Anterior cingulate cortex (tissue), 58 donors: ENCODE results near the gene PHF19.
A peak's percentile ranks its signal among the peaks of the same experiment; 100 is the strongest.

Source experiments
- DNase-seq, 58 donors: peaks; one replicate each; lab custom pipeline; 2025; lab: John Stamatoyannopoulos, UW

The PHF19 gene

DNA sequence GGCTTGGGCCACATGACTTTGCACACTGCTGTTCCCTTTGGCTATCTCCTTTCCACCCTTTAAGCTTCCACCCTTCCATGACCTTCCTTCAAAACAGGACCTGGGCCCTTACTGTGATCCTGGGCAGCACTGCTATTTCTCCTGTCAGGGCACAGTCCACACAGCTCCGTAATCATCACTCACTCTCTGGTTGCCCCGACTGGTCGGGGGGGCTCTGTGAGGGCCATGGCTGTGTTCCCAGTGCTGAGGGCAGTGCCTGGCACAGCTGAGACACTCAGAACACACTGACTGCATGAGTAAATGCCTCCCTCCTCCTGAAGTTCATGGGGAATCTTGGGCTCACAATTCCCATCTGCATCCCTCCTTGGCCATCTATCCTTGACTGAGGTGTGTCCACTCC, 37.4 kb upstream of the PHF19 start:
- peak in 51 of 58 donors; percentile 7 to 90 (median 68) for DNase-seq

GRCh38 chr9:120913647-120914264, 36.8 kb upstream of the PHF19 start:
- peak in 3 of 58 donors; percentile 14 to 25 (median 15) for DNase-seq

DNA sequence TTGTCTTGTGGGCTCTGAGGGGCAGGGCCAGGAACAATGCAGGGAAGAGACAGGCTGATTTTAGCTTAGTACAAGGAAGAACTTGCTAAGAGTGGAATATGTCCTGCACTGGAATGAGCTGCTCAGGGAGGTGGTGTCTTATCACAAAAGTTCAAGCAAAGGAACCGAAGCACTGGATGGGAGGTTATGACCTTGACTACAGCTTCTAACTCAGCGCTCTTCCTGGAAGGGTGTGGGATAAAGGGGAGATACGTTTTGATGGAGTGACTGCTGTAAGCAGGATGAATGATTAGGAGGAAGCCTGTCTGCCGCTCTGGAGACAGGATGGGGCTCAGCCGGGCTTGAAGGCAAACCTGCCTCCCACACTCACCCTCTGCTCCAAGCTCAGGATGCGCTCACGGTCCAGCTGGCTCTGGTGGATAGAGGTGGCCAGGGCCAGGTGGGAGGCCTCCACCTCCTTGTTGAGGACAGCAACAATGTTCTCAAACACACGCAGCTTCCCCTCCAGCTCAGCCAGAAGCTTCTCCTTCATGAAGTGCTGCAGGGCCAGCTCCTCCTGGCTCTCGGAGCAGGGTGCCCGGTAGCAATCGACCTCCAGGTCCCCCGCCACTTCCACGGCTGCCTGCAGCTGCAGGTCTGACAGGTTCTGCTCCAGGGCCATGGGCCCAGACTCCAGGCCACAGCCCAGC, 36.1 kb upstream of the PHF19 start:
- no peak for DNase-seq

- no peak for DNase-seq
These were observed 34.4 kb upstream of the PHF19 start for GRCh38 chr9:120911295-120911837.

DNA sequence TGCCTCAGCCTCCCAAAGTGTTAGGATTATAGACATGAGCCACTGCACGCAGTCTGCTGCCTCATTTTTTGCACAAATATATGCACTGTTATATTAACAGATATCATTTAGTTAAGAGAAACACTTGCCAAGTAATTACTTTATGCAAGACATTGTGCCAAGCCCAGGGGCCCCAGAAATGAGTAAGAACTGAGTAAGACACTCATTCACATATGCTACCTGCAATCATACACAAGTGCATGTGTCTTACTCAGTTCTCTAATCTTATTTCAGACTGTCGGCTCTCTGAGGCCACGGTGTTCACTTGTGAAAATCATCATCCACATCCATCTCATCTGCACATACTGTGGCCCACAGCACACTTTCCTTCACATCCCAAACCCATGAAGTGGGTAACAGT, 33.7 kb upstream of the PHF19 start:
- DNase-seq, result no peak

DNA sequence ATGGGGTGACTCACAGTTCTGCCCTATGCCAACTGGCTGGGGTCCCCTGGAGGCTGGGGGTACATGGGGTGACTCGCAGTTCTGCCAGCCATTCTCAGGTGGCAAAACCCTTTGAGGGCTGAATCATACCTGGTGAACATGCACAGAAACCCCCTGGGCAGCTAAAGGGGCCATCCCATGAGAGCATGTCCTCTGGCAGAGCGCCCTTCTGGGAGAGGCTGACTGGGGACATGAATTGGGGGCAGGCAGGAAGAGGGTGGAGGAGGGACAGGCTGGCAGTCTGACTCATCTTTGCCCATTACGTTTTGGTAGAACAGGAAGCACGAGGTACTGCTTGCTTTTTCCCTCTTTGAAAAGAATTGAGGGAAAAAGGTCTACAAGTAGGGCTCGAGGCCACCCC, 32.9 kb upstream of the PHF19 start:
- DNase-seq, result peak in 1 of 58 donors; percentile 11

DNA sequence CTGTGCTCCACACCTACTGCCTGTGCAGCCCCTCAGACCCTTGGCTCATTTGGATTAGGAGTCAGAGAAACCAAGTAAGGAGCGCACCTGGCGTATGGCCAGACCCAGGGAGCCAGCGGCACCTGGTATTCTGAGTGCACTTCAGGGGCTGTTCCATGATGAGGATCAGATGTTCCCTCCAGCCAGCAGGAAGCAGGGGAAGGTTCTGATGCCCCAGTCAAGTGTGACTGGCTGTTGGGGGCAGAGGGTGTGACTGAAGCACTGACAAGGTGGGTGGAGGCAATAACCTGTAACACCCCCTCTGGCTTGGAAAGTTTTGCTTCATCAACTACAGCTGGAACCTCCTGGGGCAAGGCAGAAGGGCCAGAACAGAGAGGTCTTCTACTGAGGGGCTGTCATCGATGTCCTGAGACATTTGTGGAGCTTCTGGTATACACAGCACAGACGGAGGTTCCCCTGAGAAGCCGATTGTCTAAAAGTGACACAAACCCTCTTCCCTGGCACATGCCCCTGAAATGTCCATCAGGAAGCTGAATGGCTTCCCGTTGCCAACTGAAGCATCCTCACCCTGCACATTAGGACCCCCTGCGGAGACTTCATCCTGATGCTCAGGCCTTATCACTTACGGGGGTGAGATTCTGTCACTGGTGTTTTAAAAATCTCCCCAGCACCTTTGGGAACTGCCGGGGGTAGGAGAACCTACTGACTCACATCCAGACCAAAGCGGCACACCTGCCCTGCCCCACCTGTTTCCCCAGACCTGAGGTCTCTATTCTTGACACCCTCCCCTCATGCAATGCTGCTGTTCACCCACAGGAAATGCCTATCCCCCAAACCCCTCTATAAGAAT, 28.6 kb upstream of the PHF19 start:
- DNase-seq, result no peak

- no peak for DNase-seq
These were observed 28.0 kb upstream of the PHF19 start for GRCh38 chr9:120904978-120905301.

DNA sequence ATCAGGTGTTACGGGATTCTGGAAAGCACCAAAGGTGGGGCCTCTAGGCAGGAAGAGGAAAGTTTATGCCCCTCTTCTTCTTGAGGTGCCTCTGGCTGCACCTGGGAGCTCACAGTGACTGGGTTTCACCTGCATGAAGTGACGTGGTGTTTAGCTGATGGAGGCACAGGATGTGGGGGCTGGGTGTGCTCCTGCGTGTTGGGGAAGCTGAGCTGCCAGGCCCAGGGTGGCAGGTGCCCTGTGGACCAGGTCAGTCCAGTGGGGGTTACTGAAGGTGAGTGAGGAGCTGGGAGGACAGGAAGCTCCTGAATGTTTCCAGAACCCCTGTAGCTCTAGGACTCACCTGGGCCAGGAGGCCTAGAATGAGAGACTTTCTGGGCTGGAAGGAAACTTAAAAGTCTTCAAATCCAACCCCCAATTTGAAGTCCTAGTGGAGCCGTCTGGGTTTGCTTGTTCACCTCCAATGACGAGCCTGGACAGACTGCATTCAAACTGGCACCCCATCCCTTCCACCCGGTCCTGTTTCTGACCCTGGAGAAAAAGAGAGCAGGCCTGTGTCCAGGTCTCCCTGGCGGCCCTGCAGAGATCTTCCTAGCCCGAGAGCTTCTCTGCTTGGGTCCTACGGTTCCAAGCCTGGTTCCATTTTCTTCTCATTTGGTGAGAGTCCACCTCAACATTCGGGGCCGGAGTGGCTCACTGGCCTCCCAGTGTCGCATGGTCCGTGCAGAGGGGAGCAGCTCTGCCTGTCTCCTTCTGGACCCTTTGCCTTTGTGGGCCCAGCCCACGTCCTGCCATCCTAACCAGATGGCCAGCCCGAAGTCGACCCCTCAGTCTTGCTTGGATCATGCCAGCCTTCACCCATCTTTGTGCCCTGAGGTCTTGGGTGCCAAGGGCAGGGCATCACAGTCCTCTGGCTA, 27.3 kb upstream of the PHF19 start:
- DNase-seq, result no peak

GRCh38 chr9:120902569-120903535, 25.9 kb upstream of the PHF19 start:
- no peak for DNase-seq

DNA sequence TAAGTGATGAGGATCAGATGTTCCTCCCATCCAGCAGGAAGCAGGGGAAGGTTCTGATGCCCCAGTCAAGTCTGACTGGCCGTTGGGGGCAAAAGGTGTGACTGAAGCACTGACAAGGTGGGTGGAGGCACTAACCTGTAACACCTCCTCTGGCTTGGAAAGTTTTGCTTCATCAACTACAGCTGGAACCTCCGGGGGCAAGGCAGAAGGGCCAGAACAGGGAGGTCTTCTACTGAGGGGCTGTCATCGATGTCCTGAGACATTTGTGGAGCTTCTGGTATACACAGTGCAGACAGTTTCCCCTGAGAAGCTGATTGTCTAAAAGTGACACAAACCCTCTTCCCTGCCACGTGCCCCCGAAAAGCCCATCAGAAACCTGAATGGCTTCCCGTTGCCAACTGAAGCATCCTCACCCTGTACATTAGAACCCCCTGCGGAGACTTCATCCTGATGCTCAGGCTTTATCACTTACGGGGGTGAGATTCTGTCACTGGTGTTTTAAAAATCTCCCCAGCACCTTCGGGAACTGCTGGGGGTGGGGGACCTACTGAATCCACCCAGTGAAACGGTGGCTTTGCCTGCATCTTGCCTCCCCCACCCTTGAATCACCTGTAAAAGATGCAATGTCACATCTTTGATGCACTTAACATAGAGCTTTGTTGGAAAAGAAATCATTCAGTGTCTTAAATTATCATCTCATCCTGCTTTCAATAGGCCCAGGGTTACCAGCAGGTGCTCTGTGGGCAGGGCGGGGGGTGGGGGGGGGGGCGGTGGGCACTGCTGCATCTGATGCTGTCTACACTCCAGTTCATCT, 25.0 kb upstream of the PHF19 start:
- DNase-seq, result no peak

DNA sequence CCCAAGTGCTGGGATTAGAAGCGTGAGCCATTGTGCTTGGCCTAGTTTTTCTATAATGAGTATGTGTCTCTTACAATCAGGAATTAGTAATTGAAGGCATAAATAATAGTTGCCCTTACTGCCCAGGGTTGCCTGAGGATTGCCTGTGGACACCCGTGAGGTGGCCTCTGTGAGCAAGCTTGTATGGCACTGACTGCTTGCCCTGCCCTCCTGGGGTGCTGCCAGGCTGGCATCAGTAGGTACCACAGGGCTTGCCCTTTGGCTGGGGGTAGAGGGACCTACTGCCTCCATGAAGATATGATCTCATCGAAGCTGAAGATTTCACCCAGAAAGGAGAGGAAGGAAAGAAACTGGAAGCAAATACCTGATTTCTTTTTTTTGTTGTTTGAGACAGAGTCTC, 23.8 kb upstream of the PHF19 start:
- no peak for DNase-seq

DNA sequence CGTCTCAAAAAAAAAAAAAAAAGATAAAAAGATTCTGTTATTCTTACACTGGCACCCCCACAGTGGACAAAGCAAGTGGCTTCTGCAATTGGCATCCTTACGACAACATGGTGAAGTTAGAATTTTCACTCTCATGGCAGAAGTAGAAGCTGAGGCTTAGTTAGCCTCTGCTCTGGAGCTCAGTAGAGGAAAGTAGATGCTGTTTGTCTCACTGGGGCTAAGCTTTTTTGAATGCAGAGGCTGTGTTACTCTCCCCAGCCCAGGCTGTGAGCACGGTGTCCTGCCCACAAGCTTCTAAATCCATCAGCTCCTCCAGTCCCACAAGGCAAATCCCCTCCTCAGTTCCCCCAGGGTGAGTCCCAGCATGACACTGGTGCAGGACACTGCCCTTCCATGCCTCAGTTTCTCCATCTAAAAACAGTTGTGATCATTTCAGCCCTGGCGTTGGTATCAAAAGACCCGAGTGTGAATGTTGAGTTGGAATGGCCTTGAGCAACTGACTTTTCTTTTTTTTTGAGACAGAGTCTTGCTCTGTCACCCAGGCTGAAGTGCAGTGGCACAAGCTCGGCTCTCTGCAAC, 22.6 kb upstream of the PHF19 start:
- DNase-seq, result no peak

DNA sequence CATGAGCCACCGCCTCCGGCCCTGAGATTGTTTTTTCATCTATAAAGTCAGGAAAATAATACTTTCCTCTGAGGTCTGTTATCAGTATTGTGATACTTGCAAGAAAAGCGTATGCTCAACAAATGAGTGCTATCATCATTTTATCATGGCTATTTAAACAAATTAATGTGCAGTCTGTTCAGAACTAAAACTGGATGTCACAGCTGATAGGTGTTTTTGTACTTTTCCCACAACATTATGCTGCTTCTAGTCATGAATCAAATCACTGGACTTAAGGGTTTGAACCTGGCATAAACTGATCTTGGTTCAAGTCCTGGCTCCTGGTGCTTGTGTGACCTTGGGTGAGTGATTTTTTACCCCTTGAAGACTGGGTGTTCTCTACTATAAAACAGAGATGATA, 21.4 kb upstream of the PHF19 start:
- no peak for DNase-seq

GRCh38 chr9:120895951-120896350, 19.0 kb upstream of the PHF19 start:
- DNase-seq, result no peak

DNA sequence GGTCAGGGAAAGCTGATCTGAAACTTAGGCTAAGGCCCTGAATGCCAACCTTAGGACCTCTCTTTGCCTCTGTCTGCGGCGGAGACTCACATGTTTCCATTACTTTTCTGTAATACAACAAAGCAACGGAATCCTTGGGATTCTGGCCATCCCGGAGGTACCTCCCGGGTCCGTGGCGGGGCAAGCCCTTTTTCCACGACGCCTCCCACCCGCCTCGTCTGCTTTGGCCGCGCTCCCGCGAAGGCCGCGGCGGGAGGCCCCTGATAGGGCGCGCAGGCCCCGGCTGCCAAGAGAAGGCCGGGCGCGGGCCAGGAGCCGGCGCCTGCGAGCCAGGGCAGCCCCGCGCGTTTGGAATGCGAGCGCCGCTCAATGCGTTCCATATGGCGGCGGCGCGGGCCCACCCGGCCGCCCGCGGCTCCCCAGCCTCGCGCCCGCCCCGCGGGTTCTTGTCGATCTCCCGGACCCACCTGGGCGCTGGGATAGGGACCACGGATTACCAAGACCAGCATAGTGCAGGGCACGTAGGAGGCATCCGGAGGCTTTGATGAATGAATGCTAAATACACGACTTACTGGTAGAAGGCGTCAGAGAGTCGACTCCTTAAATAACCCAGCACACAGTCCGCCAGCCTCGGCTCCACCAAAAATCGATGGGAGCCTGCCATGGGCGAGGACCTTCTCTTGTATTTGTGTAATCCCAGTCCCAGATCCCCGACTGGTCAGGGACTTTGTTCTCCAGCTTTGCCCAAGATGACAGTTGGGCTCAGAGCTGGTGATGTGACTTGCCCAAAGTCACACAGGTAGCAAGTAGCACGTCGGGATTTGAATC, 17.5 kb upstream of the PHF19 start:
- DNase-seq, result peak in 3 of 58 donors; percentile 12 to 19 (median 12)
